VCaP (cell line): Measurements from ENCODE around the gene AMBP.

Experiments
- H3K27ac ChIP-seq: fragments of 450-650 bp; 2 replicates; pipeline ENCODE4 v1.5.1; 2017
- TF ChIP-seq, protein P1 (sequence below): fragments of 450-650 bp; conservative IDR thresholded peaks from 2 replicates; pipeline ENCODE4 v1.5.1; 2017; ENCODE audit warnings: mild to moderate bottlenecking, moderate library complexity

The AMBP gene

DNA sequence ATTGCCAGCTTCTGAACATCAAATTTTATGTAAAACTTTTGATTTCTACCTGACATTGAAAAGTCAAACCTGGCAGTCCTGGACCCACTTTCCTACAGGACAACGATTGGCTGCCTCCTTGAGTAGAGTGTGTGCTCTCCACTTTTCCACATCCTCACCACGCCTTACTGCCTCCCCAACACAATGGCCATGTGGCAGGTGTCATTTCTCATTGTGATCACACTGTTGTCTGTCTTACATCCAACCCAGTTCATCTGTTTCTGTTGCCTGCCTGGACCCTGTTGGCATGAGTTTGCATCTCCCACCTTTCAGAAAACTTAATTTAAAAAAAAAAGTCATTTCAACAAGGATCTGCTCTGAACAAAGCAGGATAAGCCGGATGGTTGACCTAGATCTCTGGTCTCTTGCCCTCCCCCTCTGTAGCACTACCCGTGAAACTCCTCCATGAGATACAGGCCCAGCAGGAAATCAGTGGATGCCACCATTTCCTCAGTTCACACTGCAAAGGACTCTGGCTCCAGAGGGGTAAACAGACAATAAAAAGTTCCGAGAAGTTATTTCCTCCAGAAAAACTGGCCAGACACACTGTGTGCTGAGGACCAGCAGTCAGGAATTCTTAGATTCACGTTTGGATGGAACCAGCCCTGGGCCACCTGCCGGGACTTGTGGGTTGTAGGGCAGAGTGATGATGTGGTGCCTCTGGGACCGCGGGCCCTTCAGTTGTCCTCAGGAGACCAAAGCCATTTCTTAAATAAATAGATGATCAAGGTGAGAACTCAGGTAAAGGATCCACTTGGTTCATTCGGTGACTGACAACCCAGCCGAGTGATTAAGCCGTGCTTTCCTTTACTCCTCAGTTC lies 48.6 kb downstream of the AMBP start:
- no peak overlapping the region for H3K27ac ChIP-seq
- TF ChIP-seq, protein P1, sequence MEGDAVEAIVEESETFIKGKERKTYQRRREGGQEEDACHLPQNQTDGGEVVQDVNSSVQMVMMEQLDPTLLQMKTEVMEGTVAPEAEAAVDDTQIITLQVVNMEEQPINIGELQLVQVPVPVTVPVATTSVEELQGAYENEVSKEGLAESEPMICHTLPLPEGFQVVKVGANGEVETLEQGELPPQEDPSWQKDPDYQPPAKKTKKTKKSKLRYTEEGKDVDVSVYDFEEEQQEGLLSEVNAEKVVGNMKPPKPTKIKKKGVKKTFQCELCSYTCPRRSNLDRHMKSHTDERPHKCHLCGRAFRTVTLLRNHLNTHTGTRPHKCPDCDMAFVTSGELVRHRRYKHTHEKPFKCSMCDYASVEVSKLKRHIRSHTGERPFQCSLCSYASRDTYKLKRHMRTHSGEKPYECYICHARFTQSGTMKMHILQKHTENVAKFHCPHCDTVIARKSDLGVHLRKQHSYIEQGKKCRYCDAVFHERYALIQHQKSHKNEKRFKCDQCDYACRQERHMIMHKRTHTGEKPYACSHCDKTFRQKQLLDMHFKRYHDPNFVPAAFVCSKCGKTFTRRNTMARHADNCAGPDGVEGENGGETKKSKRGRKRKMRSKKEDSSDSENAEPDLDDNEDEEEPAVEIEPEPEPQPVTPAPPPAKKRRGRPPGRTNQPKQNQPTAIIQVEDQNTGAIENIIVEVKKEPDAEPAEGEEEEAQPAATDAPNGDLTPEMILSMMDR, result no peak

DNA sequence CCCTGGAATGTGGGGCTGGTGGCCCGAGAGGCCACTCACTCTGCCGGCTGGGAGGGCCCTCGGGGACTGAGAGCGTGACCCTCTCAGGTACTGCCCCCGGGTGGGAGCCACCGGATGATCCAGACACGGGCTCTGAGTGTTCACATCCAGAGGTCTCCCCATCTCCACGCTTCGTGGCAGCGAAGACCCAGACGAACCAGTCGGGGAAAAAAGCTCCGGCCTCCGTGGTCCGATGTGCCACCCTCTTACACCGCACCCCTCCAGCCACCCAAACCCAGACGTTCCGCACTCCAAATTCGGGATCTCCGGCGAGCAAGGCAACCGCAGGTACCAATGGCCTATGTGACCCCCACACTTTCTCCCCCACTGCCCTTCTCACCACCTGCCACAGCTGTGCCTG lies 49.5 kb downstream of the AMBP start:
- no peak overlapping the region for H3K27ac ChIP-seq
- TF ChIP-seq, protein P1, result no peak

DNA sequence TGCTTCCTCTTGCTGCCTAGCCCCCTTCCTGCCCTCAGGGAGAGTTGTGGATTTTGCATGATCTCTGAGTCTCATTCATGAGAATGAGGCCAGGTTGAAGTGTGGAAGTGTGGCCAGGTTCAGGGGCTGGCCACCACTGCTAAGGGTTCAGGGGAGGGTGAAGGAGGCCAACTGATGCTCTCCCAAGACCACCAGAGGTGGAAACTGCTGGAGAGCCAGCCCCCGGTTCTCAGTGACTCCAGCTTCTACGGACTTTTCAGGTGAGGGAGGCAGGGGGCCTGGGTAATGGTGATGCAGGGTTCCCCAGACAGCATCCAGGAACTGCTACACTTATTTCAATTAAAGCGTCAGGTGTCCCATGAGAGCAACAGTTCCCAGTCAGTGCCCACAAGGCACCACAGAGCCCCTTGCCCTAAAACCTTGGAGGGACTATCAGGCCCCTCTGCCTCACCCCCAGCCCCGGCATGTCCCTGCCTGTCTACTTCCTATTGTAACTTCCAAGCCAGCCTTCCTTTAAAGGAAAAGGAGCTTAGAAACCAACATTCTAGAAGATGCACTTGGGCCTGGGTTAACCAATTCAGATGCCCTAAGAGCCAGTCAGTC lies 50.1 kb downstream of the AMBP start:
- TF ChIP-seq, protein P1, result no peak
- H3K27ac ChIP-seq, result no peak overlapping the region

DNA sequence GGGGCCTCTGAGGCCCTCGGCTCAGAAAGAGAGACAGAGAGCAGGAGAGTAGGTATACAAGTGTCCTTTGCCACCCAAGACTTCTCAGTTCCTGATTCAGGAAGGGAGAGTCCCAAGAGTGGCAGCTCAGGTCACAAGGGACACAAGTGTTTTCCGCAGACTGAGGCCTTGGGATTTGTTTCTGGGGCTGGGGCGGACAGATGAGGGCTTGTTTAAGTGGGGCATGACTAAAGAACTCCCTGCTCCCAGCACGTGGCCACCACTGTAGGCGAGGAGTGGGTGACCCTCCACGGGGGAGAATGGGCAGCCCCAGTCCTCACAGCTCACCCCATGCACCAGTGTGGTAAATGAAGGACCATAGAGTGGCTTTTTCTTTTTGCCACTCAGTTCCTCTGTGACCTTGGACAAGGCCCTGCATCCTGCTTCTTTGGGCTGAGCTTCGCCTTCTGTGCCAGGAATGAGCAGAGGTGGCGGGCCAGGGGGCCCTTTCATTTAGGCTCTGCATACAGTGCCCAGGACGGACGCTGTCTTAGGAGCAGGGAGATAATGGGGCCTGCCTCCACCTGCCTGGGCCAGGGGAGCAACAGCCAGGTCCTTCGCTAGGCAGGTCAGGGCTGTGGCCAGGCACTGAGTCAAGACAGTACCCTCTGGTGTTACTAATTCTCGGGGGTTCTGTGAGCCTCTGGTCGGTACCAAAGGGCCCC lies 50.8 kb downstream of the AMBP start:
- TF ChIP-seq, protein P1, result no peak

DNA sequence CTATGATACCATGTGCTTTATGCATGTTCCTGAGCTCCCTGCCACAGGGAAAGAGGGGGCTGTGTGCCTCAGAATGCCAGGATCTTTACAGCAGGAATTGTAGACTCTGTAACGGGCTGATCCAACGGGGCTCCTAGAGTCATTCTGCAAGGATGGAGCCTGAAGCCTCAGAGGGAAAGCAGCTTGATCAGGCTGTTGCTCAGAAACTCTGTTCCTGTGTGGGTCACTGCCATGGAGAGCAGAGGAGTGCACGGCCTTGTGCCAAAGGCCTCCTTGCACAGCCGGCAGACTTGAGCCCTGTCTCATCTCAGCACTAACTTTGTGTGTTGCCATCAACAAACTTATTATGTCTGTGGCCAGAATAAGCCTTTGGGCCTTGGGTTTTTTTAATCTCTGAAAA lies 51.8 kb downstream of the AMBP start:
- no peak overlapping the region for H3K27ac ChIP-seq
- TF ChIP-seq, protein P1, result no peak

More for the DNA sequence above, 50.8 kb downstream of the AMBP start:
- no peak overlapping the region for H3K27ac ChIP-seq

DNA sequence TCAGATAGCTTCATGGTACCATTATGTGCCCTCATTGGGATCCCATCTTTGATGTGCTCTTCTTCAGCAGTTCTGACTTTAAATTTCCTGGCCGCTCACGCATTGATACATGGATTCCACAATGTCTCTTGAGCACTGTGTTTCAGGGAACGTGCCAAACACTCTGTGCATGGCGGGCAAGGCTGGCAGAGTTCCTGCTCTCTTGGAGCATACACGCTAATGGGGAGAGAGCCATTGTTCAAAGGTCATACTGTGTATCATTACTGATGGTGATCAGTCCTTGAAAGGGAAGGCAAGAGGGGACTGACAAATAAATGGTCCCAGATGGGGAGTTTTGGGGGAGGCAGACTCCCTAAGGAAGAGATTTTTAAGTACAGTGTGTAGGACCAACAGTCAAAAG lies 52.3 kb downstream of the AMBP start:
- no peak overlapping the region for H3K27ac ChIP-seq
- TF ChIP-seq, protein P1, result no peak

DNA sequence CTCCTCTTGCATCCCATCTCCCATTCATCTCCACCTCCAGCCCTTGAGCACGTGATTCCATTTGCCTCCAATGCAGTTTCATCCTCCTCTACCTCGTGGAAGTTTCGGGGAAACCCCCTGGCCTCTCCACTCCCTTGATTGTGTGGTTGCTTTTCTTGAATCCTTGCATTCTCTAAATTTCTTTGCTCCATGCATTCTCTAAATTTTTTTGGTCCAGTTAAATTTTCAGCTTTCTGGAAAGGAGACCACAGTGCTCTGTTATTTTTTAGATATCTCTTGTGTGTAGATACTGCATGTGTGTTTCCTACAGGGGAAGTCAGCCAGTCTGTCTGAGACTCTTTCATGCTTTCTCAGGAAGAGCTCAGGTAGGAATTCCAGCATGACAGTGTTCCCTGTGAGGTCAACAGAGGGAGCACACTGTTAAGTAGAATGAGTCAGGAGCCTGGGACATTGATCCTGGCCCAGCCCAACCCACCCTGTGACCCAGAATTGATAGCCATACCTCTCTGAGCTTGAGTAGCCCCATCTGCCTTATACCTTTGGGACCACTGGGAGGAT lies 52.8 kb downstream of the AMBP start:
- H3K27ac ChIP-seq, result no peak overlapping the region
- TF ChIP-seq, protein P1, result no peak
